ENCODE data around the gene GABBR1. TPM values are rescaled to one million over a fixed set of nuclear protein-coding genes. Genes with fewer than 3 reads are reported as not detected.

Gene GABBR1
- total RNA-seq, 1 donor from 2014 or later, result 6.3 TPM

DNA sequence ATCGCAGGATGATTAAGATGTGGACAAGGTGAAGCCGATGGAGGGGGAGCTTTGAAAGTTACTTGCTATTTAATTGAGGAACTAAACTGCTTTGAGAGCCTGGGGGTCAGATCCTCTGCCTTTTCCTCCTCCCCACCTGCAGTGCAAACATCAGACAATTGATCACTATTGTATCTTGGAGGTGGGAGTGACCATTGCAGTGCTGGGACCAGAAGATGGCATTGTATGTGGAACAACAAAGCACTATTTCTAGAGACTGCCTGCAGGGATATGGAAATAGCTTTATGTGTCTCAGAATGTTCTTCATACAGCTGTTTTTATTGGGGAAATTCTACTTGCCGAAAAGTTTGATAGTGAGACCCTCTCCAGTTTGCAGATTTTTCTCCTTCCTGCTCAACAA, 28.1 kb upstream of the GABBR1 start:
- Histone ChIP-seq H3K27me3 (ENCODE audit: control insufficient read depth, insufficient read depth, low read length) (peaks cover 2% of the 10 kb centered on the region), H3K4me3 (ENCODE audit: low read depth, low read length) (no peak overlapping the region), H3K36me3 (ENCODE audit: control insufficient read depth, insufficient read depth, low read length) (no peaks in the 10 kb centered on the region)
- TF ChIP-seq, protein P1, sequence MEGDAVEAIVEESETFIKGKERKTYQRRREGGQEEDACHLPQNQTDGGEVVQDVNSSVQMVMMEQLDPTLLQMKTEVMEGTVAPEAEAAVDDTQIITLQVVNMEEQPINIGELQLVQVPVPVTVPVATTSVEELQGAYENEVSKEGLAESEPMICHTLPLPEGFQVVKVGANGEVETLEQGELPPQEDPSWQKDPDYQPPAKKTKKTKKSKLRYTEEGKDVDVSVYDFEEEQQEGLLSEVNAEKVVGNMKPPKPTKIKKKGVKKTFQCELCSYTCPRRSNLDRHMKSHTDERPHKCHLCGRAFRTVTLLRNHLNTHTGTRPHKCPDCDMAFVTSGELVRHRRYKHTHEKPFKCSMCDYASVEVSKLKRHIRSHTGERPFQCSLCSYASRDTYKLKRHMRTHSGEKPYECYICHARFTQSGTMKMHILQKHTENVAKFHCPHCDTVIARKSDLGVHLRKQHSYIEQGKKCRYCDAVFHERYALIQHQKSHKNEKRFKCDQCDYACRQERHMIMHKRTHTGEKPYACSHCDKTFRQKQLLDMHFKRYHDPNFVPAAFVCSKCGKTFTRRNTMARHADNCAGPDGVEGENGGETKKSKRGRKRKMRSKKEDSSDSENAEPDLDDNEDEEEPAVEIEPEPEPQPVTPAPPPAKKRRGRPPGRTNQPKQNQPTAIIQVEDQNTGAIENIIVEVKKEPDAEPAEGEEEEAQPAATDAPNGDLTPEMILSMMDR (IDR thresholded peaks at IDR 0.05; ENCODE audit: insufficient read depth, low read length, severe bottlenecking), result no peak
- FAIRE-seq (no peak), DNase-seq (ENCODE audit: low read depth) (no peak)

DNA sequence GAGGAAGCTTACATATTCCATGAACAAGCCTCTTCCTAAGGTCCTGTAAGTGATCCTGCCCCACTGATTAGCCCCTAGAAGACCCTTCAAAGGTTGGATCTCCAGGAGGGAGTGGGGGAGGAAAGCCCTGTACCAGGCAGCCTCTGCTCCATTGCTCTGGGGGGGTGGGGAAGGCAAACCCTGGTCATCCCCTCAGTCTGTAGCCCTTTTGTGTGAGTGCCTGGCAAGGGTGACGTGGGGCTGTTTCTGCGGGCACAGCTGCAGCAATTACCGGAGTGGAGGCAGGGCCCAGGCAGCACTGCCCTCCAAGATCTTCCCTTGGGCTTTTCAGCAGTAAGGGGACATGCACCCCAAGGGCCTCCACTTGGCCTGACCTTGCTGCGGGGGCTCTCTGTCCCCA, 23.8 kb upstream of the GABBR1 start, which contains the start of gene MOG:
MOG (plus strand) TSS at position 295 of the 400 bp plus-strand sequence. CDS start 118 bp downstream, outside the sequence.
- no peaks in the 10 kb centered on the region for H3K36me3 ChIP-seq (ENCODE audit: control insufficient read depth, insufficient read depth, low read length)
- peaks cover 2% of the 10 kb centered on the region for H3K27me3 ChIP-seq (ENCODE audit: control insufficient read depth, insufficient read depth, low read length)
- FAIRE-seq (no peak), DNase-seq (ENCODE audit: low read depth) (no peak)
- TF ChIP-seq, protein P1 (IDR thresholded peaks at IDR 0.05; ENCODE audit: insufficient read depth, low read length, severe bottlenecking), result no peak
- H3K4me3 ChIP-seq (ENCODE audit: low read depth, low read length), result no peak within 1 kb of the TSS

DNA sequence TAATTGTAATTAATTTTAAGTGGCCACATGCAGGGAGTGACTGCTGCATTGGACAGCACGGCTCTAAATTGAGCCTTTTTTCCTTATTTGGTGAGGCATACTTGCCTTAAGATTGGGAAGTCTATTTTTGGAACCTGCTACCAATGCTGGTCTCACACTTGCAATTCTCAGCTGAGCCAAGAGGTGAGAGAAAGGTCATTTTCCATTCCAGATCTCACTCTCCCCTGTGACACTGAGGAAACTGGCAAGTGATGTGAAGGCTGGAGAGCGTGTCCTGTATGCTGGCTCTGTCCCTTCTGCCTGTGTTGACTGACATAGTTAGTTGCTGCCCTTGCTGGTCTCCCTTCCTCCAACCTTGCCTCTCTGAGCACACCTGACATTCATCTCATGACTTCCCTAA, 23.2 kb upstream of the GABBR1 start:
- FAIRE-seq, result no peak
- Histone ChIP-seq H3K36me3 (ENCODE audit: control insufficient read depth, insufficient read depth, low read length) (no peaks in the 10 kb centered on the region), H3K4me3 (ENCODE audit: low read depth, low read length) (no peak overlapping the region), H3K27me3 (ENCODE audit: control insufficient read depth, insufficient read depth, low read length) (peaks cover 2% of the 10 kb centered on the region)
- DNase-seq (ENCODE audit: low read depth), result no peak
- TF ChIP-seq, protein P1 (IDR thresholded peaks at IDR 0.05; ENCODE audit: insufficient read depth, low read length, severe bottlenecking), result no peak

DNA sequence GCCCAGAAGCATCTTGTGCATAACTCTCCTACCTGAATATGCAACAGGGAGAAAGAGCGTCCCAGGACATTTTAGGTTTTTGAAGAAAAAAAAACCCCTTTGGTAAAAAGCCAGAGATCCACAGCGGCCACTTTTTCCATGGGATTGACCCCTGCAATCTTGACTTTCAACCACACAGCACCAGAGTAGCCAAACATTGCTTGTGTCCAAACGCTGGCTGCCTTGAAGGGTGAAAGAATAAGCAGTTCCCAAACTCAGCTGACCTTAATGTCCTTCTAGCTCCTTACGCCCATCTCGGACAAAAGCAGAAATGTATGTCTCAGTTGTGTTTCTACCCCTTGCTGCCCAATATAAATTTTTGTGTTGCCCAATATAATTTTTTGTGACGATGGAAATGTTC, 22.7 kb upstream of the GABBR1 start:
- peaks cover 2% of the 10 kb centered on the region for H3K27me3 ChIP-seq (ENCODE audit: control insufficient read depth, insufficient read depth, low read length)
- DNase-seq (ENCODE audit: low read depth) (no peak), FAIRE-seq (no peak)
- H3K36me3 ChIP-seq (ENCODE audit: control insufficient read depth, insufficient read depth, low read length), result no peaks in the 10 kb centered on the region
- TF ChIP-seq, protein P1 (IDR thresholded peaks at IDR 0.05; ENCODE audit: insufficient read depth, low read length, severe bottlenecking), result no peak
- no peak overlapping the region for H3K4me3 ChIP-seq (ENCODE audit: low read depth, low read length)

DNA sequence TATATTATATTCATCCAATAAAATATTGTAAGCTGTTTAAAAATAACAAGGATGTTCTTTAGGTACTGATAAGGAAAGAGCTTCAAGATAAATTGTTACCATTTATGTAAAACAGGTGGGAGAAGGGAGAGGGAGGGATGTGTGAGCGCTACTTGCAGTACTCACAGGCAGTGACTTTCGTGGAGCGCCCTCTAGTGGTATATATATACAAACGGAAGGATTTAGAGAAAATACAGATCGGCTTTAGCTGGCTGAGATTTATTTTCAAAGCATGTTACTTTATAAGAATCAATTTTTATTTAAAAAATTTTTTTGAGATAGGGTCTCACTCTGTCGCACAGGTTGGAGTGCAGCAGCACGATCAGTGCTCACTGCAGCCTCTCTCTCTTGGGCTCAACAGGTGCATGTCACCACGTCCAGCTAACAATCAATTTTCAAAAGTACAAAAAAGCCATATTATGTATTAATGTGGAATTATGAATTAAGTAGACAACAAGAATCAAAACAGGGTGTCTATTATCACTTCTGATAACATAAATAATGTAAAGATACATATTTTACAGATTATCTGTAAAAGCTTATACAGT, 20.6 kb upstream of the GABBR1 start:
- no peak overlapping the region for H3K4me3 ChIP-seq (ENCODE audit: low read depth, low read length)
- DNase-seq (ENCODE audit: low read depth) (peak; percentile 59), FAIRE-seq (no peak)
- TF ChIP-seq, protein P1 (IDR thresholded peaks at IDR 0.05; ENCODE audit: insufficient read depth, low read length, severe bottlenecking), result peak; percentile 60
- no peaks in the 10 kb centered on the region for H3K36me3 ChIP-seq (ENCODE audit: control insufficient read depth, insufficient read depth, low read length)
- H3K27me3 ChIP-seq (ENCODE audit: control insufficient read depth, insufficient read depth, low read length), result peaks cover 2% of the 10 kb centered on the region

DNA sequence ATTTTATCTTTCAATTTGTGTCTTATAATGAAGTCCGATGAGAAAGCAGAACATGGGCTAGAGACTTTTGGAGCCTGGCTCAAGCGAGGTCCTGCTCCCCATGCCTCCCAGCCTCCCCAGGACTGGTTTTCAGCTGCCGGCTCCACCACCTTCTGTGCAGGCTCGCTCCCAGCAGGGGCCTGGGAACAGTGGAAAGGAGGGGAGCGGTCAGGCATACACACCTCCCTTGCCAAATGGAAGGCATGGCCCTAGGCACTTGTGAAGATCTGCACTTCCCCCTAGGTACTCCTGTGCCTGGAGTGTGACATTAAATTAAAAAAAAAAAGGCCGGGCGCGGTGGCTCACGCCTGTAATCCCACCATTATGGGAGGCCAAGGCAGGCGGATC, 19.2 kb upstream of the GABBR1 start:
- Histone ChIP-seq H3K36me3 (ENCODE audit: control insufficient read depth, insufficient read depth, low read length) (no peaks in the 10 kb centered on the region), H3K4me3 (ENCODE audit: low read depth, low read length) (no peak overlapping the region), H3K27me3 (ENCODE audit: control insufficient read depth, insufficient read depth, low read length) (peaks cover 2% of the 10 kb centered on the region)
- FAIRE-seq (no peak), DNase-seq (ENCODE audit: low read depth) (no peak)
- TF ChIP-seq, protein P1 (IDR thresholded peaks at IDR 0.05; ENCODE audit: insufficient read depth, low read length, severe bottlenecking), result no peak
